Measurements from ENCODE around the gene KIF26B.
"Not testable (repeated sequence)": the region's sequence is repeated elsewhere in the genome, so short reads cannot be mapped to it uniquely, and the experiment has no call there.

The KIF26B gene

DNA sequence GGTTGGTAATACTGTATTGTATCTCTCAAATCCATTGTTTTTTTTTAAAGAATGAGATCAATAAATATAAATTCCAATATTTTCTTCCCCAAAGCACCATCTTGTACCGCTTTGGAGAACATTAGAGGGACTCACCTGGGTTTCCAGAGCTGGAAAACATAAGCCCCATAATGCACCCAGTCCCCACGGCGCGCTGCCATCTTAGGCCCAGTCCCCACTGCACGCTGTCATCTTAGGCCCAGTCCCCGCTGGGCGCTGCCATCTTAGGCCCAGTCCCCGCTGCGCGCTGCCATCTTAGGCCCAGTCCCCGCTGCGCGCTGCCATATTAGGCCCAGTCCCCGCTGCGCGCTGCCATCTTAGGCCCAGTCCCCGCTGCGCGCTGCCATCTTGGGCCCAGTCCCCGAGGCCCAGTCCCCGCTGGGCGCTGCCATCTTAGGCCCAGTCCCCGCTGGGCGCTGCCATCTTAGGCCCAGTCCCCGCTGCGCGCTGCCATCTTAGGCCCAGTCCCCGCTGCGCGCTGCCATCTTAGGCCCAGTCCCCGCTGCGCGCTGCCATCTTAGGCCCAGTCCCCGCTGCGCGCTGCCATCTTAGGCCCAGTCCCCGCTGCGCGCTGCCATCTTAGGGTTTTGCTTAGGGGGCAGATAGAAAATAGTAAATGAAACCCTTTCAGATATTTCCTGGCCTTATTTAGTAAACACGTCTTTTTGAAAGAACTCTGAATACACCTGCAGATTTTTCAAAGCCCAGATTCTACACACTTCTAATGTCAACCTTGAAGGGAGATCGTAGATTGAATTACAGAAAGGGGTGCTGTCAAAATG lies 518.3 kb downstream of the KIF26B start:
- DNase-seq = not testable (repeated sequence)

GRCh38 chr1:245673881-245674414 lies 519.2 kb downstream of the KIF26B start:
- no peak for DNase-seq

DNA sequence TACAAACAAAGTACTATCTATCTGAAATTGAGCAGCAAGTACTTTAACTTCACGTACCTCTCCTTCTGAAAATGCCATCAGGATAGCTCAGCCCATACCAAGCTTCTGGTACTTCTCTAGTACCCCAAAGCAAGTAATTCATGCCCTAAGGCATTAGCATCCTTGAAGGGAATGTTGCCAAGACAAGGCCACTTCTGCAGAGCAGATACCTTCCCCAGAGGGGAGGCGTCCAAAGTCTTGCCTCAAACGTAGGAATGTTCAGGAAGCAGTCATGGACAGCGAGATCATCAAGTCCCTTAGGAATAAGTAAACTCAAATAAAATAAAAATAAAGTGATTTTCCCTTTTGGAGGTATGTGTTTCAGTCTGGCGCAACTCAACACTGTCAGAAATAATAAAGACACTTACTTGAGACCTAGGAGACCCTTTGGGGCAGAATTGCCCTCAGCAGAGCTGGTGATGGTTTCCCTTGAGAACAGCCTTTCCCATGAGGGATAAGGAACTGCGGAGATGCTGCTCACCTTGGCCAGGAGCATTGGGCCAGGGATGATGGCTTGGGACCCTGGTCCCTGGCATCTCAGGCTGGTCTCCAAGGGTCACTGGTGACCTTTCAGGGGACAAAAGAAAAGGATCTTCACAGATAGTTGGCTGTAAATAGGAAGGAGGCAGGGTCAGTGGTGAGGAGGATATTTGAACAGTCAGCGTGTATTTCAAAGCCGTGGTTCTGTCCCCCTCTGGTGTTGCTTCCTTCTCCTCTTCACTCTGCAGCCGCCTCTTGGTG lies 522.9 kb downstream of the KIF26B start:
- no peak for DNase-seq

DNA sequence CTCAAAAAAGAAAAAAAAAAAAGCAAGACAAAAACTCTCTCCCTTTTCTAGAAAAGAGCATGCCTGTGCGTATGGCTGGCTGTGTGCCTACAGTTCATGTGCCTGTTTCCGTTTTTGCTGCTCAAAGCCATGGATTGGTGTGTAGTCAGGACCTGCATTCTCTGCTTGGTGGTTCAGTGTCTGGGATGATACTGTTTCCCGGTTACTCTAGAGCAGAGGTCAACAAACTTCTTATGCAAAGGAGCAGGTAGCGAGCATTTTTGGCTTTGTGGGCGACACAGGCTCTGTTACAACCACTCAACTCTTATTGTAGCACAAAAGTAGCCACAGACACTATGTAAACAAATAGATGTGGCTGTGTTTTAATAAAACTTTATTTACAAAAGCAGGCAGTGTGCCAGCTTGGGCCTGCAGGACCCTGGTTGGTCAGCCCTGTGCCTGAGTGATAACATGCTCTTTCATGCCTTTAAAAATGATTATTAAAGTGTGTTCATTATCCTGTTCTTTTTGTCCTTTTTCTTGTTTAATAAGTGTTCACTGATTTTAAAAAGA lies 524.2 kb downstream of the KIF26B start:
- peak; percentile 31 for DNase-seq

- DNase-seq = no peak
Measured at GRCh38 chr1:245679821-245680780, 525.3 kb downstream of the KIF26B start.

GRCh38 chr1:245682638-245683628 lies 528.1 kb downstream of the KIF26B start:
- peak; percentile 18 for DNase-seq

GRCh38 chr1:245683676-245684075 lies 528.9 kb downstream of the KIF26B start:
- DNase-seq = no peak

GRCh38 chr1:245684166-245684565 lies 529.4 kb downstream of the KIF26B start:
- DNase-seq = no peak

GRCh38 chr1:245684571-245684970 lies 529.8 kb downstream of the KIF26B start:
- DNase-seq = no peak

- DNase-seq = no peak
Measured at GRCh38 chr1:245685111-245685810, 530.5 kb downstream of the KIF26B start.

DNA sequence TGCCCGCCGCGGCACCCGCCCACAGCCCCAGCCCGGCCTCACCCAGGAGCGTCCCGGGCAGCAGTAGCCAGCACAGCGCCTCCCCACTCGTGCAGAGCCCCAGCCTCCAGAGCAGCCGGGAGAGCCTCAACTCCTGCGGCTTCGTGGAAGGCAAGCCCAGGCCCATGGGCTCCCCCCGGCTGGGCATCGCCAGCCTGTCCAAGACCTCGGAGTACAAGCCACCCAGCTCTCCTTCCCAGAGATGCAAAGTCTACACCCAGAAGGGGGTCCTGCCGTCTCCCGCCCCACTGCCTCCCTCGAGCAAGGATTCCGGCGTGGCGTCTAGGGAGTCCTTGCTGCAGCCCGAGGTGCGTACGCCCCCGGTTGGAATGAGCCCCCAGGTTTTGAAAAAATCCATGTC lies 531.2 kb downstream of the KIF26B start:
- DNase-seq = no peak

DNA sequence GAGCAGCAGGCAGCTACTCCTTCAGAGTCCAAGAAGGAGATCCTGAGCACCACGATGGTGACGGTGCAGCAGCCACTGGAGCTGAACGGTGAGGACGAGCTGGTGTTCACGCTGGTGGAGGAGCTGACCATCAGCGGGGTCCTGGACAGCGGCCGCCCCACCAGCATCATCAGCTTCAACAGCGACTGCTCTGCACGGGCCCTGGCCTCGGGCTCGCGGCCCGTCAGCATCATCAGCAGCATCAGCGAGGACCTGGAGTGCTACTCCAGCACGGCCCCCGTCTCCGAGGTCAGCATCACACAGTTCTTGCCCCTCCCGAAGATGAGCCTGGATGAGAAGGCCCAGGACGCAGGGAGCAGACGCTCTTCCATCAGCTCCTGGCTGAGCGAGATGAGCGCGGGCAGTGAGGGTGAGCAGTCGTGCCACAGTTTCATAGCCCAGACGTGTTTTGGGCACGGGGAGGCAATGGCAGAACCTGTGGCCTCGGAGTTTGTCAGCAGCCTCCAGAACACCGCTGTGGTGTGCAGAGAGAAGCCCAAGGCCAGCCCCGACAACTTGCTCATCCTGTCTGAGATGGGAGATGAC lies 531.8 kb downstream of the KIF26B start:
- no peak for DNase-seq

DNA sequence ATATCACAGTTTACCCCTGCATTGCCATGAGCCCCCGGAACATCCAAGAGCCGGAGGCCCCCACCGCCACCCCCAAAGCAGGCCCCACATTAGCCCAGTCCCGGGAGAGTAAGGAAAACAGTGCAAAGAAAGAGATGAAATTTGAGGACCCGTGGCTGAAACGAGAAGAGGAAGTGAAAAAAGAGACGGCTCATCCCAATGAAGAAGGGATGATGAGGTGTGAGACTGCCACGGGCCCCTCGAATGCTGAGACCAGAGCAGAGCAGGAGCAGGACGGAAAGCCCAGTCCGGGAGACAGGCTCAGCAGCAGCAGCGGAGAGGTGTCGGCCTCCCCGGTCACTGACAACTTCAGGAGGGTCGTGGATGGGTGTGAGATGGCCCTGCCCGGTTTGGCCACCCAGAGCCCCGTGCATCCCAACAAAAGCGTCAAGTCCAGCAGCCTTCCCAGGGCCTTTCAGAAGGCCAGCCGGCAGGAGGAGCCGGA lies 532.4 kb downstream of the KIF26B start:
- no peak for DNase-seq

DNA sequence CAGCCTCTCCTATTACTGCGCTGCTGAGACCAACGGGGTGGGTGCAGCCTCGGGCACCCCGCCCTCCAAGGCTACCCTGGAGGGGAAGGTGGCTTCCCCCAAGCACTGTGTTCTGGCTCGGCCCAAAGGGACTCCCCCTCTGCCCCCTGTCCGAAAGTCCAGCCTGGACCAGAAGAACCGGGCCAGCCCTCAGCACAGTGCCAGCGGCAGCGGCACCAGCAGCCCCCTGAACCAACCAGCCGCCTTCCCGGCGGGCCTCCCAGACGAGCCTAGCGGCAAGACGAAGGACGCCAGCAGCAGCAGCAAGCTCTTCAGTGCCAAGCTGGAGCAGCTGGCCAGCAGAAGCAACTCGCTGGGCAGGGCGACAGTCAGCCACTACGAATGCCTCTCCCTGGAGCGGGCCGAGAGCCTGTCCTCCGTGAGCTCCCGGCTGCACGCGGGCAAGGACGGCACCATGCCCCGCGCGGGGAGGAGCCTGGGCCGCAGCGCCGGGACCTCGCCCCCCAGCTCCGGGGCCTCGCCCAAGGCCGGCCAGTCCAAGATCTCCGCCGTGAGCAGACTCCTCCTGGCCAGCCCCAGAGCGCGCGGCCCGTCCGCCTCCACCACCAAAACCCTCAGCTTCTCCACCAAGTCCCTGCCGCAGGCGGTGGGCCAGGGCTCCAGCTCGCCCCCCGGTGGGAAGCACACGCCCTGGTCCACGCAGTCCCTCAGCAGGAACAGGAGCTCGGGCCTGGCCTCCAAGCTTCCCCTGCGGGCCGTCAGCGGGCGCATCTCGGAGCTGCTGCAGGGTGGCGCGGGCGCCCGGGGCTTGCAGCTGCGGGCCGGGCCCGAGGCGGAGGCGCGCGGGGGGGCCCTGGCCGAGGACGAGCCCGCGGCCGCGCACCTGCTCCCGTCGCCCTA lies 533.1 kb downstream of the KIF26B start:
- no peak for DNase-seq

DNA sequence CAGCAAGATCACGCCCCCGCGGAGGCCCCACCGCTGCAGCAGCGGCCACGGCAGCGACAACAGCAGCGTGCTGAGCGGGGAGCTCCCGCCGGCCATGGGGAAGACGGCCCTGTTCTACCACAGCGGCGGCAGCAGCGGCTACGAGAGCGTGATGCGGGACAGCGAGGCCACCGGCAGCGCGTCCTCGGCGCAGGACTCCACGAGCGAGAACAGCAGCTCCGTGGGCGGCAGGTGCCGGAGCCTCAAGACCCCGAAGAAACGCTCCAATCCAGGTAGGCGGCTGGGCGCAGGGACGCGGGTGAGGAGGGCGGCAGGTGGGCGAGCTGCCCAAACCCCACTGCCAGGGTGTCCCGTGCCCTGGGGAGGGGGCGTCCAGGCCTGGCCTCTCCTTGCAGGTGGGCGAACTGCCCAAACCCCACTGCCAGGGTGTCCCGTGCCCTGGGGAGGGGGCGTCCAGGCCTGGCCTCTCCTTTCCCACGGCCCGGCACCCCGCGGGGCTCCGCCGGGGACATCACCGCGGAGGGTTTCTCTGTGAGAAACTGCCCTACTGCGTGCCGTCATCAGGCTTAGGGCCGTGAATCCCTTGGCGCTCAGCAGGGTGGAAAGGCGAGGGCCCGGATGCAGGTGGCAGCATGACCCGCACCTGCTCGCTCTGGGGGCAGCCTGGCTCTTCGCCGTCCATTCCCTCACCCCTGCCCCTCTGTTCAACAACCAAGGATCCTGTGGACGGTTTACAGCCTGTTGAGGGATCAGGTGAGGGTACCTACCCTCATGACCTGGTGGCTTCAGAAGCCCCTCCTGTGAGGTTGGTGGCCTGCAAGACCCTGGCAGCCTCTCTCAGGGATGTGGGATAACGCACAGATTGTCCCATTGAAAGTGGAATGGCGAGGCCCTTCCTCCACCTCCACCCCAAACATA lies 534.0 kb downstream of the KIF26B start:
- DNase-seq = no peak

- DNase-seq = no peak
Measured at GRCh38 chr1:245690156-245690690, 535.4 kb downstream of the KIF26B start.

GRCh38 chr1:245690946-245691541 lies 536.3 kb downstream of the KIF26B start:
- peak; percentile 64 for DNase-seq
